Kasumi-1 (cell line): ENCODE results near the gene SEMA3A.
"Not testable (repeated sequence)": the region's sequence is repeated elsewhere in the genome, so short reads cannot be mapped to it uniquely, and the experiment has no call there.

Experiments
- DNase-seq, 2 experiments: peaks; one replicate each; lab custom pipeline; 2025; lab: John Stamatoyannopoulos, UW

Gene SEMA3A

GRCh38 chr7:84060000-84060399 lies 134.6 kb downstream of the SEMA3A start:
- no peak for DNase-seq

- no peak for DNase-seq
Measured at GRCh38 chr7:84058311-84059076, 136.1 kb downstream of the SEMA3A start.

- DNase-seq: no peak
Measured at GRCh38 chr7:84057576-84057975, 137.0 kb downstream of the SEMA3A start.

- DNase-seq: no peak
Measured at GRCh38 chr7:84055904-84056605, 138.5 kb downstream of the SEMA3A start.

GRCh38 chr7:84055199-84055598 lies 139.4 kb downstream of the SEMA3A start:
- DNase-seq: not testable (repeated sequence)

GRCh38 chr7:84049071-84049836 lies 145.3 kb downstream of the SEMA3A start:
- DNase-seq: no peak

- no peak for DNase-seq
Measured at GRCh38 chr7:84047085-84047484, 147.5 kb downstream of the SEMA3A start.

- DNase-seq: no peak
Measured at GRCh38 chr7:84044834-84045233, 149.8 kb downstream of the SEMA3A start.

GRCh38 chr7:84043661-84044191 lies 150.9 kb downstream of the SEMA3A start:
- DNase-seq: no peak

- no peak for DNase-seq
Measured at GRCh38 chr7:84042110-84042539, 152.5 kb downstream of the SEMA3A start.

- no peak for DNase-seq
Measured at GRCh38 chr7:84041649-84042048, 152.9 kb downstream of the SEMA3A start.

GRCh38 chr7:84040355-84040754 lies 154.2 kb downstream of the SEMA3A start:
- DNase-seq: no peak

GRCh38 chr7:84039432-84039831 lies 155.2 kb downstream of the SEMA3A start:
- DNase-seq: no peak

GRCh38 chr7:84027678-84028077 lies 166.9 kb downstream of the SEMA3A start:
- no peak for DNase-seq

GRCh38 chr7:84025332-84025927 lies 169.2 kb downstream of the SEMA3A start:
- no peak for DNase-seq

GRCh38 chr7:84022684-84023308 lies 171.8 kb downstream of the SEMA3A start:
- DNase-seq: no peak

- DNase-seq: no peak
Measured at GRCh38 chr7:84022009-84022408, 172.6 kb downstream of the SEMA3A start.

GRCh38 chr7:84021292-84021908 lies 173.2 kb downstream of the SEMA3A start:
- no peak for DNase-seq

GRCh38 chr7:84017651-84018050 lies 176.9 kb downstream of the SEMA3A start:
- DNase-seq: no peak

- DNase-seq: no peak
Measured at GRCh38 chr7:84013616-84014240, 180.9 kb downstream of the SEMA3A start.

- no peak for DNase-seq
Measured at GRCh38 chr7:84009782-84010181, 184.8 kb downstream of the SEMA3A start.
